ENCODE data around the gene SYT15.
"Not testable (repeated sequence)": the region's sequence is repeated elsewhere in the genome, so short reads cannot be mapped to it uniquely, and the experiment has no call there.

GRCh38 chr10:46577624-46578473 is 1.1 kb upstream of the SYT15 start:
- TF ChIP-seq CTCF (IDR thresholded peaks at IDR 0.05 in 2 of 3, conservative IDR thresholded peaks at IDR 0.05 in 1 of 3; ENCODE audit: borderline replicate concordance in 1 of 3, insufficient read depth in 1 of 3, low read depth in 2 of 3, low read length in 2 of 3); POLR2A (IDR thresholded peaks at IDR 0.05; ENCODE audit: borderline replicate concordance, extremely low read depth, insufficient read depth, insufficient read length); REST (IDR thresholded peaks at IDR 0.05; ENCODE audit: low read depth): not testable (repeated sequence)
- TF ChIP-seq, protein P1, sequence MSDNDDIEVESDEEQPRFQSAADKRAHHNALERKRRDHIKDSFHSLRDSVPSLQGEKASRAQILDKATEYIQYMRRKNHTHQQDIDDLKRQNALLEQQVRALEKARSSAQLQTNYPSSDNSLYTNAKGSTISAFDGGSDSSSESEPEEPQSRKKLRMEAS (IDR thresholded peaks at IDR 0.05) = not testable (repeated sequence)

All from HCT116 (cell line).